WTC11 (cell line): ENCODE measurements around the gene VARS2. TPM values are rescaled to one million over a fixed set of nuclear protein-coding genes. Genes with fewer than 3 reads are reported as not detected.
"Not testable (repeated sequence)": the region's sequence is repeated elsewhere in the genome, so short reads cannot be mapped to it uniquely, and the experiment has no call there.

Experiments used
- ATAC-seq: fragments of 200-7000 bp; cut with Tn5 transposase; 2 replicates; pipeline ENCODE4 v1.10.0; 2021; ENCODE audit warnings: mild to moderate bottlenecking, moderate library complexity
- CTCF ChIA-PET: fragments of 300-600 bp; sonication (Branson Sonifier 250); formaldehyde crosslinking; loops from one replicate; lab custom pipeline; 2021; ENCODE audit warnings: antibody characterized with exemption; lab: Charles Lee
- POLR2A ChIA-PET: fragments of 350-600 bp; sonication (Branson Sonifier 250); formaldehyde crosslinking; loops from one replicate; lab custom pipeline; 2021; ENCODE audit warnings: antibody characterized with exemption; lab: Charles Lee
- DNase-seq: peaks from one replicate; pipeline ENCODE4 v3.0.0; 2021; ENCODE audit warnings: low spot score
- H3K27ac Mint-ChIP-seq: 2 replicates; pipeline ENCODE4 v1.8.0; 2021; ENCODE audit warnings: mixed read lengths
- H3K27me3 Mint-ChIP-seq: 2 replicates; pipeline ENCODE4 v1.8.0; 2021; ENCODE audit warnings: low read depth, mild to moderate bottlenecking, moderate library complexity, mixed read lengths
- H3K36me3 Mint-ChIP-seq: 2 replicates; pipeline ENCODE4 v1.8.0; 2021; ENCODE audit warnings: mixed read lengths
- H3K4me1 Mint-ChIP-seq: 2 replicates; pipeline ENCODE4 v1.8.0; 2022; ENCODE audit warnings: mixed read lengths
- H3K4me3 Mint-ChIP-seq: 2 replicates; pipeline ENCODE4 v1.8.0; 2021; ENCODE audit warnings: mild to moderate bottlenecking, moderate library complexity, mixed read lengths
- H3K9me3 Mint-ChIP-seq: 2 replicates; pipeline ENCODE4 v1.8.0; 2021; ENCODE audit warnings: mixed read lengths
- CBFB ChIP-seq: sonication (generic); formaldehyde crosslinking; IDR thresholded peaks from 2 replicates; pipeline ENCODE4 v1.8.1; 2022; ENCODE audit warnings: mild to moderate bottlenecking, low read depth, missing genetic modification reagents
- ETV6 ChIP-seq: sonication (generic); formaldehyde crosslinking; IDR thresholded peaks from 2 replicates; pipeline ENCODE4 v1.8.1; 2022; ENCODE audit warnings: mild to moderate bottlenecking, missing genetic modification reagents
- FOXJ3 ChIP-seq: sonication (generic); formaldehyde crosslinking; IDR thresholded peaks from 2 replicates; pipeline ENCODE4 v1.9.0; 2021; ENCODE audit warnings: missing genetic modification reagents, mild to moderate bottlenecking, borderline replicate concordance
- GTF2I ChIP-seq: fragments of 250-450 bp; sonication (Bioruptor Pico); conservative IDR thresholded peaks from 2 replicates; pipeline ENCODE4 v1.4.0; 2021; ENCODE audit warnings: mild to moderate bottlenecking
- PRRX2 ChIP-seq: fragments of 250-450 bp; sonication (Bioruptor Pico); IDR thresholded peaks from 2 replicates; pipeline ENCODE4 v1.8.0; 2021; ENCODE audit warnings: mild to moderate bottlenecking
- RELA ChIP-seq: sonication (generic); formaldehyde crosslinking; IDR thresholded peaks from 2 replicates; pipeline ENCODE4 v1.8.1; 2022; ENCODE audit warnings: missing genetic modification reagents, mild to moderate bottlenecking, borderline replicate concordance
- TCF7 ChIP-seq: sonication (generic); formaldehyde crosslinking; IDR thresholded peaks from 2 replicates; pipeline ENCODE4 v1.8.0; 2022; ENCODE audit warnings: mild to moderate bottlenecking, low read depth, missing genetic modification reagents, moderate library complexity
- ZNF232 ChIP-seq: sonication (generic); formaldehyde crosslinking; IDR thresholded peaks from 2 replicates; pipeline ENCODE4 v1.8.0; 2022; ENCODE audit warnings: mild to moderate bottlenecking, missing genetic modification reagents
- total RNA-seq: library from RNA; stranded (reverse); gene quantifications from 3 replicates; pipeline ENCODE4 v1.2.3, GENCODE V29; 2021
- TF ChIP-seq, protein P1 (sequence below): sonication (generic); formaldehyde crosslinking; IDR thresholded peaks from 2 replicates; pipeline ENCODE4 v1.8.1; 2022; ENCODE audit warnings: low read depth, mild to moderate bottlenecking, moderate library complexity, missing genetic modification reagents, borderline replicate concordance
- TF ChIP-seq, protein P2 (sequence below): sonication (generic); formaldehyde crosslinking; IDR thresholded peaks from 2 replicates; pipeline ENCODE4 v1.8.1; 2023; ENCODE audit warnings: mild to moderate bottlenecking, missing genetic modification reagents, moderate library complexity
- TF ChIP-seq, protein P3 (sequence below): sonication (generic); formaldehyde crosslinking; IDR thresholded peaks from 2 replicates; pipeline ENCODE4 v1.8.0; 2023; ENCODE audit warnings: missing genetic modification reagents
- TF ChIP-seq, protein P4 (sequence below): sonication (generic); formaldehyde crosslinking; IDR thresholded peaks from 2 replicates; pipeline ENCODE4 v1.8.0; 2022; ENCODE audit warnings: mild to moderate bottlenecking, missing genetic modification reagents
- TF ChIP-seq, protein P5 (sequence below): sonication (generic); formaldehyde crosslinking; IDR thresholded peaks from 2 replicates; pipeline ENCODE4 v1.8.1; 2022; ENCODE audit warnings: mild to moderate bottlenecking, moderate library complexity, missing genetic modification reagents
- TF ChIP-seq, protein P6 (sequence below): fragments of 250-450 bp; sonication (Bioruptor Pico); IDR thresholded peaks from 2 replicates; pipeline ENCODE4 v1.8.0; 2021; ENCODE audit warnings: mild to moderate bottlenecking
- TF ChIP-seq, protein P7 (sequence below): sonication (generic); formaldehyde crosslinking; IDR thresholded peaks from 2 replicates; pipeline ENCODE4 v1.8.1; 2023; ENCODE audit warnings: mild to moderate bottlenecking, missing genetic modification reagents, moderate library complexity

The VARS2 gene
- total RNA-seq, 1 experiment from 2014 or later = 65.6 TPM

DNA sequence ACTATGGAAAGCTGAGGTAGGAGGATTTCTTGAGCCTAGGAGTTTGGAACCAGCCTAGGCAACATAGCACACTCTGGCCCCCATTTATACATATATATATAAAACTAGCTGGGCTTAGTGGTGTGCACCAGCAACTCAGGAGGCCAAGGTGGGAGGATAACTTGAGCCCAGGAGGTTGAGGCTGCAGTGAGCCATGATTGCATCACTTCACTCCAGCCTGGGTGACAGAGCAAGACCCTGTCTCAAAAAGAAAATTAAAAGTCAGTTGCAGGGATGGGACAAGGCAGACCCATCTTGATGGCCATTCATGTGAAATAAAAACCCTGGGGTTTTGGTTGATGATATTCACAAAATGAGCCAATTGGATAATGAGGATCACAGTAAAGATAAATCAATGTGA is 12.6 kb upstream of the VARS2 start (continued):
- no peak for TF ChIP-seq TCF7 (CRISPR knock-in tag)

DNA sequence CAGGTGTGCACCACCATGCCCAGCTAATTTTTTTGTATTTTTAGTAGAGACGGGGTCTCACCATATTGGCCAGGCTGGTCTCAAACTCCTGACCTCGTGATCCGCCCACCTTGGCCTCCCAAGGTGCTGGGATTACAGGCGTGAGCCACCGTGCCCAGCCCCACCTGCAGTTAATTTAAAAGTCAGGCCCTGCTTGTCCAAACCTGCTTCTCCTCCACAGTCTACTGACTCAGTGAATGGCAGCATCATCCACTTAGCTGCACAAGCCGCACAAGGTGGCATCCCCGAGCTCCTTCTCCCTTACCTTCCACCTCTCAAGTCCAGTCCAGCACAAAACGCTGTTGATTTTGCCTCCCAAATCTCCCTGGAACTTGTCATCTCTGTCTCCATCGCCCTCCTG is 11.8 kb upstream of the VARS2 start:
- not testable (repeated sequence) for H3K9me3 Mint-ChIP-seq, ATAC-seq, H3K4me1 Mint-ChIP-seq, DNase-seq, H3K4me3 Mint-ChIP-seq, H3K27me3 Mint-ChIP-seq
- ChIA-PET POLR2A (interaction anchor here (0.6 kb wide), 1 partner anchor 40 kb away, joined by 3 read pairs; no protein-coding TSS in a partner anchor), CTCF (interaction anchor here (0.6 to 1.4 kb wide), 3 partner anchors 9 to 12 kb away, joined by 3 to 6 read pairs (median 3); partner anchors contain the start of gene VARS2)
- Mint-ChIP-seq H3K36me3 (peaks cover 21% of the 10 kb centered on the region), H3K27ac (peak overlapping the region; percentile 50; the same call in 1 of the 2 replicates)

DNA sequence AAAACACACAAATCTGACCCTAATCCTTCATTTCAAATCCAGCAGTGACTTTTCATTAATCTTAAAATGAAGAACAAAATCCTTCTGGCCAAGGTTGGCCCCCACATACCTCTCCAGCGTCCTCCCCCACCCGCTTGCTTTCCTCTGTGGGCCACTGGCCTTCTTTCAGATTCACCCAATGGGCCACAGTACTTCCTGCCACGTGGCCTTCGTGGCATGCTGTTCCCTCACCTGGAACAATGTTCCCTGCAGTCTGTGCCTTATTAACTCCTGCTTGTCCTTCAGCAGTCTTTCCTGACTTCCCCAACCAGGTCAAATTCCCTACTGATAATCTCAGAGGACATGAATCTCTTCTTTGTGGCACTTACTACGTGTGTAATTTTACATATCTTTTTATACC is 11.3 kb upstream of the VARS2 start:
- Mint-ChIP-seq H3K27me3 (no peaks in the 10 kb centered on the region; the same call in 1 of the 2 replicates), H3K9me3 (no peaks in the 10 kb centered on the region), H3K4me3 (no peak overlapping the region), H3K4me1 (peaks cover 4% of the 10 kb centered on the region; the same call in 1 of the 2 replicates), H3K27ac (0 out of 2 replicates have a peak overlapping the region, but pooled peaks have one; percentile 10), H3K36me3 (peaks cover 21% of the 10 kb centered on the region)
- CTCF ChIA-PET = interaction anchor here (1.4 kb wide), 1 partner anchor 12 kb away, joined by 6 read pairs; the partner anchor contains the start of gene VARS2
- ATAC-seq (no peak), DNase-seq (no peak)
- TF ChIP-seq RELA (CRISPR knock-in tag) = no peak
- TF ChIP-seq, protein P1, sequence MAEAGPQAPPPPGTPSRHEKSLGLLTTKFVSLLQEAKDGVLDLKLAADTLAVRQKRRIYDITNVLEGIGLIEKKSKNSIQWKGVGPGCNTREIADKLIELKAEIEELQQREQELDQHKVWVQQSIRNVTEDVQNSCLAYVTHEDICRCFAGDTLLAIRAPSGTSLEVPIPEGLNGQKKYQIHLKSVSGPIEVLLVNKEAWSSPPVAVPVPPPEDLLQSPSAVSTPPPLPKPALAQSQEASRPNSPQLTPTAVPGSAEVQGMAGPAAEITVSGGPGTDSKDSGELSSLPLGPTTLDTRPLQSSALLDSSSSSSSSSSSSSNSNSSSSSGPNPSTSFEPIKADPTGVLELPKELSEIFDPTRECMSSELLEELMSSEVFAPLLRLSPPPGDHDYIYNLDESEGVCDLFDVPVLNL = no peak
- TF ChIP-seq ZNF232 (CRISPR knock-in tag) = no peak
- TF ChIP-seq, protein P2, sequence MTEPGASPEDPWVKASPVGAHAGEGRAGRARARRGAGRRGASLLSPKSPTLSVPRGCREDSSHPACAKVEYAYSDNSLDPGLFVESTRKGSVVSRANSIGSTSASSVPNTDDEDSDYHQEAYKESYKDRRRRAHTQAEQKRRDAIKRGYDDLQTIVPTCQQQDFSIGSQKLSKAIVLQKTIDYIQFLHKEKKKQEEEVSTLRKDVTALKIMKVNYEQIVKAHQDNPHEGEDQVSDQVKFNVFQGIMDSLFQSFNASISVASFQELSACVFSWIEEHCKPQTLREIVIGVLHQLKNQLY (CRISPR knock-in tag) = no peak
- TF ChIP-seq, protein P3, sequence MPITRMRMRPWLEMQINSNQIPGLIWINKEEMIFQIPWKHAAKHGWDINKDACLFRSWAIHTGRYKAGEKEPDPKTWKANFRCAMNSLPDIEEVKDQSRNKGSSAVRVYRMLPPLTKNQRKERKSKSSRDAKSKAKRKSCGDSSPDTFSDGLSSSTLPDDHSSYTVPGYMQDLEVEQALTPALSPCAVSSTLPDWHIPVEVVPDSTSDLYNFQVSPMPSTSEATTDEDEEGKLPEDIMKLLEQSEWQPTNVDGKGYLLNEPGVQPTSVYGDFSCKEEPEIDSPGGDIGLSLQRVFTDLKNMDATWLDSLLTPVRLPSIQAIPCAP (CRISPR knock-in tag) = no peak
- TF ChIP-seq, protein P4, sequence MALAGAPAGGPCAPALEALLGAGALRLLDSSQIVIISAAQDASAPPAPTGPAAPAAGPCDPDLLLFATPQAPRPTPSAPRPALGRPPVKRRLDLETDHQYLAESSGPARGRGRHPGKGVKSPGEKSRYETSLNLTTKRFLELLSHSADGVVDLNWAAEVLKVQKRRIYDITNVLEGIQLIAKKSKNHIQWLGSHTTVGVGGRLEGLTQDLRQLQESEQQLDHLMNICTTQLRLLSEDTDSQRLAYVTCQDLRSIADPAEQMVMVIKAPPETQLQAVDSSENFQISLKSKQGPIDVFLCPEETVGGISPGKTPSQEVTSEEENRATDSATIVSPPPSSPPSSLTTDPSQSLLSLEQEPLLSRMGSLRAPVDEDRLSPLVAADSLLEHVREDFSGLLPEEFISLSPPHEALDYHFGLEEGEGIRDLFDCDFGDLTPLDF (CRISPR knock-in tag) = no peak
- no peak for TF ChIP-seq ETV6
- TF ChIP-seq, protein P5, sequence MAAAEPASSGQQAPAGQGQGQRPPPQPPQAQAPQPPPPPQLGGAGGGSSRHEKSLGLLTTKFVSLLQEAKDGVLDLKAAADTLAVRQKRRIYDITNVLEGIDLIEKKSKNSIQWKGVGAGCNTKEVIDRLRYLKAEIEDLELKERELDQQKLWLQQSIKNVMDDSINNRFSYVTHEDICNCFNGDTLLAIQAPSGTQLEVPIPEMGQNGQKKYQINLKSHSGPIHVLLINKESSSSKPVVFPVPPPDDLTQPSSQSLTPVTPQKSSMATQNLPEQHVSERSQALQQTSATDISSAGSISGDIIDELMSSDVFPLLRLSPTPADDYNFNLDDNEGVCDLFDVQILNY (CRISPR knock-in tag) = no peak
- TF ChIP-seq, protein P6, sequence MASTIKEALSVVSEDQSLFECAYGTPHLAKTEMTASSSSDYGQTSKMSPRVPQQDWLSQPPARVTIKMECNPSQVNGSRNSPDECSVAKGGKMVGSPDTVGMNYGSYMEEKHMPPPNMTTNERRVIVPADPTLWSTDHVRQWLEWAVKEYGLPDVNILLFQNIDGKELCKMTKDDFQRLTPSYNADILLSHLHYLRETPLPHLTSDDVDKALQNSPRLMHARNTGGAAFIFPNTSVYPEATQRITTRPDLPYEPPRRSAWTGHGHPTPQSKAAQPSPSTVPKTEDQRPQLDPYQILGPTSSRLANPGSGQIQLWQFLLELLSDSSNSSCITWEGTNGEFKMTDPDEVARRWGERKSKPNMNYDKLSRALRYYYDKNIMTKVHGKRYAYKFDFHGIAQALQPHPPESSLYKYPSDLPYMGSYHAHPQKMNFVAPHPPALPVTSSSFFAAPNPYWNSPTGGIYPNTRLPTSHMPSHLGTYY (CRISPR knock-in tag) = no peak
- no peak for TF ChIP-seq PRRX2 (CRISPR knock-in tag)
- TF ChIP-seq CBFB (CRISPR knock-in tag) = no peak
- TF ChIP-seq FOXJ3 (CRISPR knock-in tag) = no peak
- TF ChIP-seq, protein P7, sequence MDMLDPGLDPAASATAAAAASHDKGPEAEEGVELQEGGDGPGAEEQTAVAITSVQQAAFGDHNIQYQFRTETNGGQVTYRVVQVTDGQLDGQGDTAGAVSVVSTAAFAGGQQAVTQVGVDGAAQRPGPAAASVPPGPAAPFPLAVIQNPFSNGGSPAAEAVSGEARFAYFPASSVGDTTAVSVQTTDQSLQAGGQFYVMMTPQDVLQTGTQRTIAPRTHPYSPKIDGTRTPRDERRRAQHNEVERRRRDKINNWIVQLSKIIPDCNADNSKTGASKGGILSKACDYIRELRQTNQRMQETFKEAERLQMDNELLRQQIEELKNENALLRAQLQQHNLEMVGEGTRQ = no peak
- no peak for TF ChIP-seq GTF2I
- POLR2A ChIA-PET = no interaction called here
